ENCODE measurements around the gene EXOC6B.

DNA sequence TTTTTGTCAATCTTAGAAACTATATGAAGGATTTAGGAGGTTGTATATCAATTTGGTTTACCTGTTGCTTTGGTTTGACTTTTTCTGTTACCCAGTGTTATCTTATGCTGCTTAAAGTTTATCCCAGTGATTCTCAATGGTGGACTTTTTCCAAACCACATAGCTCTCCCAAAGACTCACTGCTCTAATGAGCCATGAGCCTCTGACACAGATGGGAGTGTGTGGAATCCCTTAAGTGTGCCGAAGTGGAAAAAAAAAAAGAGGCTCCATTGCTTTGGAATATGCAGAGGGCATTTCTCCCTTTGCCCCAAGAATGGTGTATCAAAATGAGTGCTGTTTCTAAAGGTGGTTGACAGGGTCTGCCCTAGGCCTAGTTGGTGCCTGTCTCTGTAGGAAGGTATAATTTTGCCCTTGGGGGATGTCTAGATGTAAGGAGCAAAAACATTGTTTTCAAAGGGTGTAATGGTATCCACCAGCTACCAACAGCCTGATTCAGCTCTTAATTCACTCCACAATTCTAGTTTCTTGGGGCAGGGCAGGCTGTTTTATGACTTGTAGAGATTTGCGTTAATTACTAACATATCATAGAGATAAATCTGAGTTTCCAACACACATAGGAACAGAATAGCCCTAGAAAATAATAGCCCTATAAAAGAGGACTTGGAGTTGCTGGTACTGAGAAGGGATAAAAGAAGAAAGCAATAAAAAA lies 613.9 kb downstream of the EXOC6B start:
- TF ChIP-seq, protein P1, sequence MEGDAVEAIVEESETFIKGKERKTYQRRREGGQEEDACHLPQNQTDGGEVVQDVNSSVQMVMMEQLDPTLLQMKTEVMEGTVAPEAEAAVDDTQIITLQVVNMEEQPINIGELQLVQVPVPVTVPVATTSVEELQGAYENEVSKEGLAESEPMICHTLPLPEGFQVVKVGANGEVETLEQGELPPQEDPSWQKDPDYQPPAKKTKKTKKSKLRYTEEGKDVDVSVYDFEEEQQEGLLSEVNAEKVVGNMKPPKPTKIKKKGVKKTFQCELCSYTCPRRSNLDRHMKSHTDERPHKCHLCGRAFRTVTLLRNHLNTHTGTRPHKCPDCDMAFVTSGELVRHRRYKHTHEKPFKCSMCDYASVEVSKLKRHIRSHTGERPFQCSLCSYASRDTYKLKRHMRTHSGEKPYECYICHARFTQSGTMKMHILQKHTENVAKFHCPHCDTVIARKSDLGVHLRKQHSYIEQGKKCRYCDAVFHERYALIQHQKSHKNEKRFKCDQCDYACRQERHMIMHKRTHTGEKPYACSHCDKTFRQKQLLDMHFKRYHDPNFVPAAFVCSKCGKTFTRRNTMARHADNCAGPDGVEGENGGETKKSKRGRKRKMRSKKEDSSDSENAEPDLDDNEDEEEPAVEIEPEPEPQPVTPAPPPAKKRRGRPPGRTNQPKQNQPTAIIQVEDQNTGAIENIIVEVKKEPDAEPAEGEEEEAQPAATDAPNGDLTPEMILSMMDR (conservative IDR thresholded peaks at IDR 0.05; ENCODE audit: low read length): no peak
- TF ChIP-seq EZH2phosphoT487 (IDR thresholded peaks at IDR 0.05; ENCODE audit: borderline replicate concordance): no peak
